CD14-positive monocyte (primary cell): ENCODE results near the gene RFLNA. TPM values are rescaled to one million over a fixed set of nuclear protein-coding genes. Genes with fewer than 3 reads are reported as not detected.
A peak's percentile ranks its signal among the peaks of the same experiment; 100 is the strongest.

Source experiments
- DNase-seq, 3 donors: peaks; one replicate each; pipeline ENCODE4 v3.0.0-alpha.2; 2011 to 2022
- H2AFZ ChIP-seq: 2 replicates; pipeline ENCODE4 v1.6.0; 2012; ENCODE audit warnings: mild to moderate bottlenecking, low read depth, low read length, inconsistent platforms; ENCODE audit not compliant: insufficient read depth, poor library complexity, severe bottlenecking
- H3K27ac ChIP-seq, 2 donors: 1 replicate in 1 of 2; 2 replicates in 1 of 2; pipeline ENCODE4 v1.5.1; 2012 to 2013; ENCODE audit warnings: low read length in 2 of 2, control low read depth in 1 of 2, inconsistent platforms in 1 of 2, low read depth in 1 of 2, mild to moderate bottlenecking in 1 of 2
- H3K27me3 ChIP-seq, 2 donors: one replicate each; pipeline versions ENCODE4 v1.6.0 to v1.6.1; 2011 to 2013; ENCODE audit warnings: low read length in 2 of 2; ENCODE audit not compliant: control insufficient read depth in 2 of 2, insufficient read depth in 2 of 2
- H3K36me3 ChIP-seq, 2 donors: replicated peaks in 1 of 2; 1 replicate in 1 of 2; 2 replicates in 1 of 2; pipeline versions ENCODE4 v1.5.1 to v1.6.1; 2012 to 2013; ENCODE audit warnings: low read length in 2 of 2, control low read depth in 1 of 2, inconsistent platforms in 1 of 2, mild to moderate bottlenecking in 1 of 2; ENCODE audit not compliant: insufficient read depth in 2 of 2, control insufficient read depth in 1 of 2
- H3K4me1 ChIP-seq, 2 donors: 1 replicate in 1 of 2; 2 replicates in 1 of 2; pipeline versions ENCODE4 v1.5.1 to v1.6.1; 2012 to 2013; ENCODE audit warnings: low read length in 2 of 2, control low read depth in 1 of 2, inconsistent platforms in 1 of 2, mild to moderate bottlenecking in 1 of 2, moderate library complexity in 1 of 2; ENCODE audit not compliant: insufficient read depth in 2 of 2, control insufficient read depth in 1 of 2
- H3K4me2 ChIP-seq: replicated peaks from 2 replicates; pipeline ENCODE3; 2012; ENCODE audit warnings: low read length, moderate library complexity, mild to moderate bottlenecking; ENCODE audit not compliant: poor library complexity, severe bottlenecking; ENCODE audit errors: extremely low read depth
- H3K4me3 ChIP-seq, 3 experiments: fragments of 200-600 bp in 1 of 3; sonication (generic) in 1 of 3; replicated peaks in 1 of 3; 1 replicate in 2 of 3; 2 replicates in 1 of 3; pipeline ENCODE4 v1.5.1; 2011 to 2013; ENCODE audit warnings: low read length in 3 of 3, mild to moderate bottlenecking in 3 of 3, control low read depth in 2 of 3, low read depth in 2 of 3, inconsistent platforms in 1 of 3, moderate library complexity in 1 of 3
- H3K79me2 ChIP-seq: 2 replicates; pipeline ENCODE4 v1.6.0; 2012; ENCODE audit warnings: mild to moderate bottlenecking, control low read depth, inconsistent platforms, low read length, moderate library complexity; ENCODE audit not compliant: insufficient read depth
- H3K9ac ChIP-seq: 2 replicates; pipeline ENCODE4 v1.6.0; 2017; ENCODE audit warnings: low read length, mild to moderate bottlenecking; ENCODE audit not compliant: insufficient read depth, poor library complexity, severe bottlenecking
- H3K9me3 ChIP-seq, 2 donors: replicated peaks in 1 of 2; 1 replicate in 1 of 2; 2 replicates in 1 of 2; pipeline versions ENCODE4 v1.5.1 to v1.6.1; 2012 to 2013; ENCODE audit warnings: low read length in 2 of 2, control low read depth in 1 of 2; ENCODE audit not compliant: control insufficient read depth in 1 of 2, insufficient read depth in 1 of 2
- H4K20me1 ChIP-seq: 2 replicates; pipeline ENCODE4 v1.6.0; 2012; ENCODE audit warnings: mild to moderate bottlenecking, low read length, control low read depth, moderate library complexity; ENCODE audit not compliant: insufficient read depth
- H3K27ac Mint-ChIP-seq, 7 donors: one replicate each; pipeline ENCODE4 v1.8.0; 2020; ENCODE audit warnings: mild to moderate bottlenecking in 7 of 7, mixed read lengths in 7 of 7, moderate library complexity in 6 of 7, inconsistent platforms in 2 of 7
- H3K27me3 Mint-ChIP-seq, 3 donors: one replicate each; pipeline ENCODE4 v1.8.0; 2021 to 2022; ENCODE audit warnings: low read depth in 3 of 3, mild to moderate bottlenecking in 3 of 3, mixed read lengths in 3 of 3, moderate library complexity in 3 of 3, inconsistent platforms in 1 of 3
- H3K36me3 Mint-ChIP-seq, 2 donors: one replicate each; pipeline ENCODE4 v1.8.0; 2020; ENCODE audit warnings: mixed read lengths in 2 of 2, inconsistent platforms in 1 of 2, mild to moderate bottlenecking in 1 of 2
- H3K4me1 Mint-ChIP-seq: one replicate; pipeline ENCODE4 v1.8.0; 2020; ENCODE audit warnings: mild to moderate bottlenecking, mixed read lengths
- H3K4me3 Mint-ChIP-seq, 2 donors: one replicate each; pipeline ENCODE4 v1.8.0; 2020; ENCODE audit warnings: mild to moderate bottlenecking in 2 of 2, mixed read lengths in 2 of 2, moderate library complexity in 1 of 2
- H3K9me3 Mint-ChIP-seq, 7 donors: one replicate each; pipeline ENCODE4 v1.8.0; 2020 to 2022; ENCODE audit warnings: mixed read lengths in 7 of 7, mild to moderate bottlenecking in 6 of 7, moderate library complexity in 6 of 7, inconsistent platforms in 2 of 7
- WGBS: methylation state at CpG from one replicate; pipeline ENCODE4 v1.1.5; 2013; ENCODE audit warnings: missing lambda C conversion rate; ENCODE audit not compliant: insufficient coverage; 5-methylcytosine and 5-hydroxymethylcytosine counted together
- intact Hi-C, 2 donors: fragments of 100-400 bp; cut with micrococcal nuclease; formaldehyde crosslinking; loops; one replicate each; pipeline versions ENCODE4 v1.15.0 to v1.15.1; 2023
- polyA plus RNA-seq, 3 donors: library from polyadenylated mRNA; depleted of rRNA in 1 of 3; unstranded in 2 of 3; stranded (reverse) in 1 of 3; fragments of 300-500 nt in 2 of 3; fragments of >200 nt in 1 of 3; fragmentation: Illumina TruSeq in 2 of 3; gene quantifications; 1 replicate in 2 of 3; 2 replicates in 1 of 3; pipeline ENCODE4 v1.2.3, GENCODE V29; 2012 to 2021
- TF ChIP-seq, protein P1 (sequence below): fragments of 200-600 bp; IDR thresholded peaks from one replicate; pipeline ENCODE4 v1.8.0; 2022; ENCODE audit warnings: antibody characterized with exemption, mild to moderate bottlenecking

Gene RFLNA
- polyA plus RNA-seq, 3 donors: not detected

- no peak overlapping the region for H2AFZ ChIP-seq
- H3K36me3 ChIP-seq: no peaks in the 10 kb centered on the region
- Mint-ChIP-seq H3K36me3 (no peaks in the 10 kb centered on the region), H3K4me3 (no peak overlapping the region), H3K9me3 (peaks cover 0 to 4% (median 1%) of the 10 kb centered on the region in 7 donors), H3K27me3 (peaks cover 2 to 4% (median 4%) of the 10 kb centered on the region in 3 donors), H3K27ac (peak overlapping the region in 1 of 7 donors; percentile 11), H3K4me1 (no peaks in the 10 kb centered on the region)
- no peak overlapping the region for H3K27ac ChIP-seq
- no peaks in the 10 kb centered on the region for H3K27me3 ChIP-seq
- H3K9ac ChIP-seq: no peak overlapping the region
- no peaks in the 10 kb centered on the region for H3K79me2 ChIP-seq
- intact Hi-C loops: no loop called here
- WGBS: 80% methylated on average over 1 of the region's 3 CpGs
- no peak overlapping the region for H3K4me3 ChIP-seq
- H3K4me2 ChIP-seq: no peak overlapping the region
- no peaks in the 10 kb centered on the region for H3K4me1 ChIP-seq
- DNase-seq: no peak
- TF ChIP-seq, protein P1, sequence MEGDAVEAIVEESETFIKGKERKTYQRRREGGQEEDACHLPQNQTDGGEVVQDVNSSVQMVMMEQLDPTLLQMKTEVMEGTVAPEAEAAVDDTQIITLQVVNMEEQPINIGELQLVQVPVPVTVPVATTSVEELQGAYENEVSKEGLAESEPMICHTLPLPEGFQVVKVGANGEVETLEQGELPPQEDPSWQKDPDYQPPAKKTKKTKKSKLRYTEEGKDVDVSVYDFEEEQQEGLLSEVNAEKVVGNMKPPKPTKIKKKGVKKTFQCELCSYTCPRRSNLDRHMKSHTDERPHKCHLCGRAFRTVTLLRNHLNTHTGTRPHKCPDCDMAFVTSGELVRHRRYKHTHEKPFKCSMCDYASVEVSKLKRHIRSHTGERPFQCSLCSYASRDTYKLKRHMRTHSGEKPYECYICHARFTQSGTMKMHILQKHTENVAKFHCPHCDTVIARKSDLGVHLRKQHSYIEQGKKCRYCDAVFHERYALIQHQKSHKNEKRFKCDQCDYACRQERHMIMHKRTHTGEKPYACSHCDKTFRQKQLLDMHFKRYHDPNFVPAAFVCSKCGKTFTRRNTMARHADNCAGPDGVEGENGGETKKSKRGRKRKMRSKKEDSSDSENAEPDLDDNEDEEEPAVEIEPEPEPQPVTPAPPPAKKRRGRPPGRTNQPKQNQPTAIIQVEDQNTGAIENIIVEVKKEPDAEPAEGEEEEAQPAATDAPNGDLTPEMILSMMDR: no peak
- no peaks in the 10 kb centered on the region for H4K20me1 ChIP-seq
- no peaks in the 10 kb centered on the region for H3K9me3 ChIP-seq
Measured at GRCh38 chr12:124310785-124311184, 15.9 kb downstream of the RFLNA start.

GRCh38 chr12:124311292-124312109 is 16.6 kb downstream of the RFLNA start:
- Histone ChIP-seq H3K4me1 (no peaks in the 10 kb centered on the region), H3K9ac (no peak overlapping the region), H3K4me2 (no peak overlapping the region), H3K27me3 (no peaks in the 10 kb centered on the region), H3K4me3 (no peak overlapping the region), H3K36me3 (no peaks in the 10 kb centered on the region), H3K27ac (no peak overlapping the region), H3K79me2 (no peaks in the 10 kb centered on the region), H2AFZ (no peak overlapping the region), H3K9me3 (no peaks in the 10 kb centered on the region), H4K20me1 (no peaks in the 10 kb centered on the region)
- intact Hi-C loops: no loop called here
- H3K36me3 Mint-ChIP-seq: no peaks in the 10 kb centered on the region
- WGBS: 89% methylated on average over 5 of the region's 17 CpGs
- peaks cover 0 to 4% (median 1%) of the 10 kb centered on the region in 7 donors for H3K9me3 Mint-ChIP-seq
- no peak for DNase-seq
- H3K4me3 Mint-ChIP-seq: no peak overlapping the region
- peaks cover 2 to 4% (median 4%) of the 10 kb centered on the region in 3 donors for H3K27me3 Mint-ChIP-seq
- TF ChIP-seq, protein P1: no peak
- no peaks in the 10 kb centered on the region for H3K4me1 Mint-ChIP-seq
- no peak overlapping the region for H3K27ac Mint-ChIP-seq
